Tongue (tissue), 2 donors: ENCODE measurements around the gene SIK2. TPM values are rescaled to one million over a fixed set of nuclear protein-coding genes. Genes with fewer than 3 reads are reported as not detected.
A peak's percentile ranks its signal among the peaks of the same experiment; 100 is the strongest.
"Not testable (repeated sequence)": the region's sequence is repeated elsewhere in the genome, so short reads cannot be mapped to it uniquely, and the experiment has no call there.

Source experiments
- DNase-seq: peaks from one replicate; pipeline ENCODE4 v3.0.0-alpha.2; 2015
- total RNA-seq: library from RNA; depleted of rRNA; stranded (reverse); fragments of >200 nt; gene quantifications from one replicate; pipeline ENCODE4 v1.2.3, GENCODE V29; 2014

SIK2 gene
- total RNA-seq, 1 donor from 2014 or later: 25.4 TPM

GRCh38 chr11:111627591-111627990 is 25.3 kb downstream of the SIK2 start:
- no peak for DNase-seq

GRCh38 chr11:111629499-111629898 is 27.2 kb downstream of the SIK2 start:
- DNase-seq: no peak

- no peak for DNase-seq
Measured at GRCh38 chr11:111631024-111631665, 28.9 kb downstream of the SIK2 start.

DNA sequence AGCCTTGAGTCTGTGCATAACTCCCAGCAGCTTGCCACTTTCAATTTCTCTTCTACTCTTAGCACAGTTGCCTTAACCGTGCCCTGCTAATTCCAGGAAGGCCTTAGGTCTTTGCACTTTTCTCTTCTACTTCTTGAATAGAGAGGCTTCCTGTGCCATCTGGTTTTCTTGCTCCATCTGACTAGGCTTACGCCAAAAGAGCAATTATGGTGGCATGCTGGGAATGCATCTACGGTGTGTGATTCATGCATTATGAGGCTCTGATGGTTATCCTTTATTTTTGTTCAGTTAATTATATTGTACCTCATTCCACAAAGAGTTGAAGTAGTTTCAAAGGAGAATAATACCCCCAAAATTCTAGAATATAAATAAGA is 29.4 kb downstream of the SIK2 start:
- no peak for DNase-seq

DNA sequence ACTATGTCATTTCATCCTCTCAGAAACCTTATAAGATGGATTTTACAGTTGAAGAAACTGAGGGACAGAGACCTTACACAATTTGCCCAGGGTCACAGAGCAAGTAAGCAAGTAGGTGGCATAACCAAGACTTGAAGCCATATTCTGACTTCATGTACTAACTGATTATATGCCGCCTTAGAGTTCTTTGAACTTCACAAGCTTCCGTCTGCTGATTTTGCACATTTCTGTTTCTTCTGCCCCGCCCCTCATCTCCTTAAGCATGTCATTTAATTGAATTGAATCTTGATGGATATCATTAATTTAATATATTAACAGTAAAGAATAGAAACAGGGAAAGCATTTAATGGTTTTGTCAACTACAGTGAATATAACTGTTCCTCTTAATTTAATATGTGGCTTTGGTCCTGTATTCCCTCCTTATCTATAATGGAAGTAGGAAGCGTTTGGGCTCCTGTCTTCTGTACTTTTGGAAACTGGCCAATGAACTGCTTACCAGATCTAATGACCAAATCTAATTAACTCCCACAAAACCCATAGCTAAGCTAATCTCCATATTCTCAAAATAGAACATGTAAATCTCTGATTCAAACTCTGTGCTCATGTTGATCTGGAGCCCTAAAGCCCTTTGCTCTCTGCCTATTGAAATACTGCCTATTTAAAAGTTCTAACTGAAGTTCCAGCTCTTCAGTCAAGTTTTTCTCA is 30.4 kb downstream of the SIK2 start:
- DNase-seq: peak; percentile 19

- DNase-seq: no peak
Measured at GRCh38 chr11:111633248-111633647, 31.0 kb downstream of the SIK2 start.

DNA sequence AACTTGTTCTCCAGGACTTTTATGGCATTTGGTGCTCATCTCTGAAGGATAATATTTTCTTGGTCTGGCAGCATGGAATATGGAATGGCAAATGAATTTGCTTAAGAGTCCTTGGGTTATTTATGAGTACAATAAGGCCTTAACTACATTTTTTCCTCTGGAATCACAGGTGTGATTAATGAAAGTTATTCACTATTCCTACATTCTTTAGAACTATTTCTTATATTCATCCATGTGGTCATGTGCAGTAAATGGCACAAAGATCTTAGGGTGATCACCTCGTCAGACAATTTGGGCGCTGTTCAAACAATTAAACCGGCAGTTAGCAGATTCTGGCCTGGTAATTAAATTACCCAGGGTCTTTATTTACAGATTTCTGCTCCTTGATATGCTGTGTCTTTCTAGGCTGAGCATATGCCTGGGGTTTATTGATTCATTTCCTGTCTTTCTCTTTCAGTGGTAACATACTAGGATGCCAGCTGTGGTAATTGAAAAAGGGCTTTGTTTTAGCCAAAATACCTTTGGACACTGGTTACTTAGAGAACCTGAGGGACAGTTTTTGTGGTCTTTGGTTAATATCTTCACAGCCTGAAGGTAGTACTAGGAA is 31.6 kb downstream of the SIK2 start:
- no peak for DNase-seq

- no peak for DNase-seq
Measured at GRCh38 chr11:111634981-111635705, 32.9 kb downstream of the SIK2 start.

- peak; percentile 85 for DNase-seq
Measured at GRCh38 chr11:111635706-111636045, 33.4 kb downstream of the SIK2 start.

GRCh38 chr11:111637885-111638284 is 35.6 kb downstream of the SIK2 start:
- no peak for DNase-seq

- no peak for DNase-seq
Measured at GRCh38 chr11:111639226-111639925, 37.1 kb downstream of the SIK2 start.

- DNase-seq: no peak
Measured at GRCh38 chr11:111641339-111642015, 39.2 kb downstream of the SIK2 start.

- no peak for DNase-seq
Measured at GRCh38 chr11:111642542-111642941, 40.3 kb downstream of the SIK2 start.

DNA sequence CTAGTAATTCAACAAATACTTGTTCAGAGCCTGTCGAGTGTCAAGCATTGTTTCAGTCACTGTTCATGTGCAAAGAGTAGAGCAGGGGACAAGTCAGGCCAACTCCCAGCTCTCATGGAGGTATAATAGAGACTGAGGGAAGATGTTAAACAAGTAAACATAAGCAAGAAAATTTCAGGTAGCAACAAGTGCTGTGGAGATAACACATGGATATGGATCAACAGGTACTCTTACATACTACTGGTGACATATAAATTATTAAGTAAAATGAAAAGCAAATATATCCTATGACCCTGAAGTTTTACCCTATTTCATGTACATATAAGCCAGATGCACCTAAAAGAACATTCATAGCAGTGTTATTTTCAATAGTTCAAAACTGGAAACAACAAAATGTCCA is 42.7 kb downstream of the SIK2 start:
- no peak for DNase-seq

DNA sequence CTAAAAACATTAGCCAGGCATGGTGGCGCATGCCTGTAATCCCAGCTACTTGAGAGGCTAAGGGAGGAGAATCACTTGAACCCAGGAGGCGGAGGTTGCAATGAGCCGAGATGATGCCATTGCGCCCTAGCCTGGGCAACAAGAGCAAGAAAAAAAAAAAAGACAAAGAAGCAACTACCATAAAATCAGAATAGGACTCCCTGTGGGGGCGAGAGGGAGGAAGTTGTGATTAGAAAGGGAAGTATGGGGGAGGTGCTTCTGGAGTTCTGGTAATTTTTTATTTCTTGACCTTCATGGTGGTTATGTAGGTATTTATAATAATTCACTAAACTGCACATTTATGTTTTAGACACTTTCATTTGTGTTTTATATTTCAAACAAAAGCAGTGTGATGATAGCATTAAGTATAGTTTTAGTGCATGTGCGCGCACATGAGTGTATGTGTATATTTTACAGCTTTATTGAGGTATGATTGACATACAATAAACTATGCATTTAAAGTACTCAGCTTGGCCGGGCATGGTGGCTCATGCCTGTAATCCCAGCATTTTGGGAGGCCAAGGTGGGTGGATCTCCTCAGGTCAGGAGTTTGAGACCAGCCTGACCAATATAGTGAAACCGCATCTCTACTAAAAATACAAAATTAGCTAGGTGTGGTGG is 43.5 kb downstream of the SIK2 start:
- no peak for DNase-seq

DNA sequence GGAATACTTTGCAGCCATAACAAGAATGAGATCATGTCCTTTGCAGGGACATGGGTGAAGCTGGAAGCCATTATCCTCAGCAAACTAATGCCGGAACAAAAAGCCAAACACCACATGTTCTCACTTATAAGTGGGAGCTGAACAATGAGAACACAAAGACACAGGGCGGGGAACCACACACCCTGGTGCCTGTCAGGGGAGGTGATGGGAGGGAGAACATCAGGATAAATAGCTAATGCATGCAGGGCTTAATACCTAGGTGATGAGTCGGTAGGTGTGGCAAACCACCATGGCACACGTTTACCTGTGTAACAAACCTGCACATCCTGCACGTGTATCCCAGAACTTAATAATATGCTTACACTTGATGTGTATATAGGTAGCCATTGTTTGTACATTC is 49.1 kb downstream of the SIK2 start:
- not testable (repeated sequence) for DNase-seq

GRCh38 chr11:111652184-111652583 is 49.9 kb downstream of the SIK2 start:
- no peak for DNase-seq

DNA sequence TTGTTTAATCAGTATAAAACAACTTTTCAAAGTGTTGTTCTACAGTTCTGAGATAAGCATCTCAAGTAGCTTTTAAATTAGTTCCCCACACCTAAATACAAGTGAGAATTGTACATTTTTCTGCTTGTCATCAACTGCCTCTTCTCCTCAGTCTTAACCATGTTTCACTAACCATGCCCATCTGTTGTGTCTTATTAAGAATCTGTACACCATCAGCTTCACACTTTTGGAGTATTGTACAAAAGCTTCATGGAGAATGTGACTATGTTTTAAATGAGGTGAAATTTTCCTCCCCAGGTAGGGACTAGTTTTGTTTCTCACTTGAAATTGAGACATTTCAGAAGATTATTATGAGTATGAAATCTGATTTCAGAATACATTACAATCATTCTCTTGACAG is 52.4 kb downstream of the SIK2 start:
- DNase-seq: no peak

- no peak for DNase-seq
Measured at GRCh38 chr11:111655924-111656323, 53.7 kb downstream of the SIK2 start.

GRCh38 chr11:111657905-111658304 is 55.7 kb downstream of the SIK2 start:
- DNase-seq: not testable (repeated sequence)

- not testable (repeated sequence) for DNase-seq
Measured at GRCh38 chr11:111658493-111658892, 56.2 kb downstream of the SIK2 start.
